DMS53 treated with DMSO at 0.1 percent for 48 hours (cell line): ENCODE measurements around the gene ENGASE.

Experiments used
- DNase-seq: peaks from one replicate; lab custom pipeline; 2025; ENCODE audit not compliant: unreplicated experiment; lab: John Stamatoyannopoulos, UW

ENGASE gene

GRCh38 chr17:79113699-79114457, 39.3 kb downstream of the ENGASE start:
- no peak for DNase-seq

GRCh38 chr17:79114458-79115301, 40.1 kb downstream of the ENGASE start:
- no peak for DNase-seq

- no peak for DNase-seq
These were observed 40.9 kb downstream of the ENGASE start for GRCh38 chr17:79115487-79115886.

GRCh38 chr17:79116575-79117368, 42.1 kb downstream of the ENGASE start:
- no peak for DNase-seq

DNA sequence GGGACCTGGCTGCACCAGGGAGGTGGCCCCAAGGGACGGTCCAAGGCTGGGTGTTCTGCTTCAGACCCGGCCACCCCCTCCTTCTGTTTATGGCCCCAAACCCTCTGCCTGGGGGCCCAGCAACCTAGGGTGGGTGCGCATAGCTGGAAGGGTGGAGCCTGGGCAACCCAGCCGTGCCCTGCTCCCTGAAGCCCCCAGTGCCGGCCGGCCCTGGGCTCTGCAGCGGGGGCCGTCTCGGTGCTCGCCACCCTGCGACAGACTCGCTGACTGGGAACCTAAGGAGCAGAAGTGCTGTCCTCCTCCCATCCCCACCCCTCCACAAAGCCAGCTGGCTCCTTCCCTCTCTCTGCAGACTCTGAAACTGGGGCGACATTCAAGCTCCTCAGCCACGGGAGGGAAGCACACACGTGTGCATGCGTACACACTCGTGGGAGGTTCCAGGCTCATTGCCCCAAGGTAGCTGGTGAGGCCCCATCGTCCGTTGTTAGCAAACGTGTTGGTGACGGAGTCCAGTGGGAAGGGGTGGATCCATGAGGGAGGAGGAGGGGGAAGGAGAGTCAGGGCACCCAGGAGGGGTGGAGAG, 43.4 kb downstream of the ENGASE start:
- DNase-seq, result no peak

- no peak for DNase-seq
These were observed 44.3 kb downstream of the ENGASE start for GRCh38 chr17:79118924-79119323.

DNA sequence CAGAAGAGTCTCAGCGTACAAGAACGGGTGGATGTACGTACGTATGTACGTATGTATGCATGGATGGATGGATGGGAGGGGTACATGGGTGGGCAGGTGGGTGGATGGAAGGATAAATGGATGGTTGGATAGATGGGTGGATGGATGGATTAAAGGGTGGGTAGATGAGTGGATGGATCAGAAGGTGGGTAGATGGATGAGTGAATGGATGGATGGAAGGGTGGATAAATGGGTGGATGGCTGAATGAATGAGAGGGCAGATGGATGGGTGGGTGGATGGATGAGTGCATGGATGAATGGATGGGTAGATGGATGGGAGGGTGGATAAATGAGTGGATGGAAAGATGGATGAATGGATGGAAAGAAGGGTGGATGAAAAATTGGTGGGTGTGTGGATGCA, 45.6 kb downstream of the ENGASE start:
- no peak for DNase-seq

GRCh38 chr17:79123988-79124387, 49.4 kb downstream of the ENGASE start:
- DNase-seq, result no peak

DNA sequence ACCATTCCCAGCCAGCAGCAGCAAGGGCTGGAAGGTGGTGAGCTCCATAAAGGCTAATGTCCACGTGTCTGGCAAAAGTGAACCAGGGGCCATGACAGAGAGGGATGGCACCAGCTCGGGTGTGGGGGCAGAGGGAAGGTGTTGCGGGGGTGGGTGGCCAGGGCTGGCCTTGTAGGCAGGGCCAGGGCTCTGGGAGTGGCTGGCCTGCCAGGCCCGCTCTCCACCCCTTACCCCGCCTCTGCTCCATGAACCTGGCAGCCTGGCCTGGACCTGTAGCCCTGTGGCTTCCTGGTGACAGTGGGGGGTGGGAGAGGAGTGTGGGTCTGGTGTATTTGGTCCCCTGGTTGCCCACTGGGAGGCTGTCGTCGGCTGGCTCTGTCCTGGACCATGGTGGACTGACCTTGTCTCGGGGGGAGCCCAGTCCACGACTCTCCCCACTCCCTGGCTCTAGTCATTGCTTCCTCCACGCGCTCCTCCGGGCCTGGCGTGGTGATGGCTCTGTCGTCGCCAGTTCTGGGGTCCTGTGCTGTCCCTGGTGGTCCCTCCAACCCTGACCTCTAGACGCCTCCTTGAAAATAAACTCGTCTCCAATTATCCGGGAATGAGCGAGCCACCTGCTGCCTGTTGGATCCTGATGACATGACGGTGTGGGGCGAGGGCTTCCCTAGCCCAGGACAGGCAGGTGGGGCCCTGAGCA, 50.0 kb downstream of the ENGASE start:
- DNase-seq, result no peak

DNA sequence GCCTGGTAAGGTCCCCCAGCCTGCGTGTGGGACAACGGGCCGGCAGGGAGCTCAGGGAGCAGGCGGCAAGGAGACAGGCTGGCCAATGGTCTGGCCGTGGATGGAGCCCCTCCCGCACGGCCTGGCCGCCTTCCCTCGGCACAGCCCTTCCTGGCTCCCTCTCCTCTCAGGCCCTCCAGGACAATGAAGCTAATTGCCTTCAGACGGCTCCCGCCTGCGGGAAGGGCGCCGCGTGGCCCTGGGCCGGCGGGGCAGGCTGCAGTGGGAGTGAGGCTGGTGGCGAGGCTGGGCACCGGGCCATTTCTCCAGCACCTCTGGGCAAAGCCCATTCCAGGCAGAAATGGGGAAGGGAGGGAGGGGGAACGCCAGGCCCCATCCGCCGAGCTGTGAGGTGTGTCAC, 50.9 kb downstream of the ENGASE start:
- DNase-seq, result no peak

DNA sequence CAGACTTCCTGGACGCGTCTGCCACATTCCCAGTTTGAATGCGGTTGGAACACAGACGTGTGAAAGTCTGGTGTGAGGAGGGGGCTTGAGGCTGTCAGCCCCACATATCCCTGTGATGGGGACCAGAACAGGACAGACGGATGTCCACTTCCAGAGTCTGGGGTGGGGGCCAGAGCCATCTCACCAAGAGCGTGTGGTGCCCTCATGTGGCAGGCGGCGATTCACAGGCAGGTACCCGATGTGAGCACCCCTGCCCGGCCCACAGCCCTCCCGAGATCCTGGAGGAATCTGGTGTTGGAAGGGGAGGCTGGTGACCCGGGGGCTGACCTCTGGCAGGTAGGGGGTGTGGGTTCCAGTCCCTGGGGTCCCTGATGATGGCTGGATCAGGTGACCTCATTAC, 51.5 kb downstream of the ENGASE start:
- DNase-seq, result no peak

DNA sequence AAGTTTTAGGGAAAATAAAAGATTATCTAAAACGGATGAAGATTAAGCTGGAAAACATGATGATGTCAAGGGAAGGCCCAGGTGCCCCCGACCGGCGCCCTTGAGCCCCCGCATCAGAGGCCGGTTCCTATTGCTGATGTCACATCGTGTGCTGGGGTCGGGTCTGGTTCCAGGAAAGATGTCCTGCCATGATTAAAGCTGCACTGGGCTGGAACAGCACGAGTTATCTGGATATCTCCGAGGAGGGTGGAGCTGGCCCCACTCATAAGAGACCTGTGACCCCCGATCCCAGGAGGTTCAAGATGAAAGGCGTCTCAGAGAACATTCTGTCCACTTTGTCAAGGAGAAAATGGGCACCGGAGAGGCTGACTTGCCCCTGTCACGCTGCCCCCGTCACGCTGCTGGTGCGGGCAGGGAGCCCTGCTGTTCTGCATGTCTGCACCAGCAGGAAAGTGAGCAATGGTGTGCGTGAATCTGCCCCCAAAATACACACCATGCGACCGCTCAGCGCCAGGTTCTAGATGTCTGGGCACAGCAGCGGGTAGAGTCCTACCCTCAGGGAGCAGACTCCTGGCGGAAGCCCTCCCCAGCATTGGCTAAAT, 53.0 kb downstream of the ENGASE start:
- no peak for DNase-seq

DNA sequence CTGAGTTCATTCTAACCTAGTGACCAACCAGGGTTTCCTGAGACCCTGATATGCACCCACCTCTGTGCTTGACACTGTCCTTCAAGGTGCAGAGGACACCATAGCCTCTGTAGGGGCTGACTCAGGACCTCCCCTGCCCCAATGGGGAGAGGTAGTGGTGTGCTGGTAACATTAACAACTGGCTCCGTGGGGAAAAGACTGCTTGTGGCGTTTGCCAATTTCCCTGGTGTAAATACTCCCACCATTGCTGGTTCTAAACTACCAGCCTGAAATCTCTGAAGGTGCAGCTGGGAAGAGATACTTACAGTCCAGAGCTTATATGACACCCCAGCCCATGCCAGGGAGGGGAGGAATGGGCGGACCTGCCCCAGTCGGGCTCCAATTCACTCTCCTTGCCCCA, 54.9 kb downstream of the ENGASE start:
- DNase-seq, result no peak

- no peak for DNase-seq
These were observed 56.1 kb downstream of the ENGASE start for GRCh38 chr17:79130536-79131273.

DNA sequence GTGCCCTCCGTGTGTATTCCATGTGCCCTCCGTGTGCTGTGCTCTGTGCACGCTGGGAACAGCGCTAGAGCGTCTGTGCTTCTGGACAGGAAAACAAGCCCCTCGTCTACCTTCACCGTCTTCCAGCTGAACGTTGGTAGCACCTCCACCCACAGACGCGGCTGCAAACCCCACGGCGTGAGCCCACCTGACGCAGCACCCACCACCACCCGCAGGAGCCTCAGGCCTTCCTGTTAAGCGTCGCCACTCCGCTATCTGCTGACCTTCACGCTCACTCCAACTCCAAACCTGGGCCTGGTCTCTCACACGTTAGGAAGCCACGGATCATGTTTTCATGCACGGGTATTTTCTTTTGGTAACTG, 56.6 kb downstream of the ENGASE start:
- no peak for DNase-seq

GRCh38 chr17:79131701-79132100, 57.1 kb downstream of the ENGASE start:
- DNase-seq, result no peak

- no peak for DNase-seq
These were observed 57.8 kb downstream of the ENGASE start for GRCh38 chr17:79132271-79133064.

- no peak for DNase-seq
These were observed 58.6 kb downstream of the ENGASE start for GRCh38 chr17:79133214-79133613.

DNA sequence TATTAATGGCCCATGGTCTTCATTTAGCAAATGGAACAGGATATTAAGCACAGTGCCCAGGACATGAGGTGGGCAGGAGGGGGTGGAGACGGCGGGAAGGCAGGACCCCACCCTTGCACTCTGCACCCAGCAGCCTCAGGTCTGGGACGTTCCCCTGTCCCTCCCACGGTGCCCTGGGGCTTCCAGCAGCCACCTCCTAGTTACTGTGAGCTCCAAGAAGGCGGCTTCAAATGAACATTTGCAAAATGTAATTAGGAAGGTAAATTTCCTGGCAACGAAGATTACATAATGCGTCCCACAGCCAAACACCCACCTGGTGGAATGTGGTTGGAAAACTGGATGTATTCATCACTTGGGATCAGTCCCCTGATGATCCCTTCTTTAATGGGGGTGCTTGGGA, 59.4 kb downstream of the ENGASE start:
- no peak for DNase-seq
